Sigmoid colon (tissue), 7 donors: ENCODE measurements around the gene RAB40B. TPM values are rescaled to one million over a fixed set of nuclear protein-coding genes. Genes with fewer than 3 reads are reported as not detected.

Experiments used
- DNase-seq: peaks from one replicate; pipeline ENCODE4 v3.0.0-alpha.2; 2019
- H3K27ac ChIP-seq, 4 donors: fragments of 200-600 bp; sonication (generic); one replicate each; pipeline ENCODE4 v1.5.1; 2016 to 2019; ENCODE audit warnings: mild to moderate bottlenecking in 1 of 4
- H3K27me3 ChIP-seq, 3 donors: fragments of 200-600 bp; sonication (generic); one replicate each; pipeline ENCODE4 v1.5.1; 2019; ENCODE audit warnings: mild to moderate bottlenecking in 1 of 3
- H3K36me3 ChIP-seq, 4 donors: fragments of 200-600 bp; sonication (generic); one replicate each; pipeline ENCODE4 v1.5.1; 2016 to 2019
- H3K4me1 ChIP-seq, 4 donors: fragments of 200-600 bp; sonication (generic); one replicate each; pipeline ENCODE4 v1.5.1; 2017 to 2019
- H3K4me3 ChIP-seq, 4 donors: fragments of 200-600 bp; sonication (generic); one replicate each; pipeline ENCODE4 v1.5.1; 2017 to 2019; ENCODE audit warnings: mild to moderate bottlenecking in 2 of 4, moderate library complexity in 1 of 4
- H3K9me3 ChIP-seq, 4 donors: fragments of 200-600 bp in 3 of 4; sonication (generic) in 3 of 4; one replicate each; pipeline versions ENCODE4 v1.5.1 to v1.6.1; 2013 to 2019
- EP300 ChIP-seq, 4 donors: sonication (generic); formaldehyde crosslinking; IDR thresholded peaks; one replicate each; pipeline ENCODE4 v1.6.1; 2017; ENCODE audit warnings: antibody characterized with exemption in 4 of 4
- POLR2A ChIP-seq, 2 donors: fragments of 450-650 bp; IDR thresholded peaks; one replicate each; pipeline ENCODE4 v1.6.1; 2016; ENCODE audit warnings: antibody characterized with exemption in 2 of 2, mild to moderate bottlenecking in 2 of 2, moderate library complexity in 2 of 2
- POLR2AphosphoS5 ChIP-seq, 4 donors: sonication (generic); formaldehyde crosslinking; IDR thresholded peaks; one replicate each; pipeline ENCODE4 v1.6.1; 2017; ENCODE audit warnings: antibody characterized with exemption in 4 of 4
- WGBS, 2 donors: extraction: QIAGEN DNeasy Blood & Tissue Kit; methylation state at CpG; one replicate each; pipeline ENCODE4 v1.1.7; 2013; 5-methylcytosine and 5-hydroxymethylcytosine counted together
- intact Hi-C: fragments of 100-400 bp; cut with DNase I; formaldehyde crosslinking; loops from one replicate; pipeline ENCODE4 v1.15.1; 2023
- polyA plus RNA-seq, 3 donors: library from polyadenylated mRNA; stranded (reverse); fragments of 200-250 nt; gene quantifications; one replicate each; pipeline ENCODE4 v1.2.3, GENCODE V29; 2013
- total RNA-seq, 4 donors: library from RNA; depleted of rRNA; stranded (reverse); fragments of >200 nt; gene quantifications; one replicate each; pipeline ENCODE4 v1.1.0, GENCODE V29; 2016
- TF ChIP-seq, protein P1 (sequence below), 4 experiments: fragments of 450-650 bp in 3 of 4; fragments of 200-600 bp in 1 of 4; IDR thresholded peaks; one replicate each; pipeline ENCODE4 v1.5.1; 2016 to 2019; ENCODE audit warnings: antibody characterized with exemption in 4 of 4, mild to moderate bottlenecking in 3 of 4, moderate library complexity in 2 of 4
- donor health status: healthy with polysubstance abuse.
- donor health status: Bipolar disorder and iron deficiency.
- donor health status: healthy.

The RAB40B gene
- total and polyA plus RNA-seq, 7 donors: 11.7 to 32.7 (median 23.2) TPM

- Histone ChIP-seq H3K4me1 (peaks cover 0 to 15% (median 10%) of the 10 kb centered on the region in 4 donors), H3K9me3 (no peaks in the 10 kb centered on the region), H3K36me3 (no peaks in the 10 kb centered on the region), H3K4me3 (no peak overlapping the region), H3K27me3 (no peaks in the 10 kb centered on the region), H3K27ac (peak overlapping the region in 1 of 4 donors; percentile 42)
- WGBS, 2 donors: 17 to 58% methylated on average over 20 of the region's 20 CpGs
- no peak for DNase-seq
- intact Hi-C loops: no loop called here
- peak in 1 of 2 donors; percentile 61 for TF ChIP-seq POLR2A (IDR thresholded peaks at IDR 0.05)
- TF ChIP-seq POLR2AphosphoS5 (IDR thresholded peaks at IDR 0.05): no peak
These were observed 3.9 kb upstream of the RAB40B start for GRCh38 chr17:82702231-82702927.

GRCh38 chr17:82699551-82699950 lies 1.1 kb upstream of the RAB40B start:
- no peak for DNase-seq
- peaks cover 0 to 2% (median 0%) of the 10 kb centered on the region in 4 donors for H3K9me3 ChIP-seq
- H3K4me1 ChIP-seq: peaks cover 0 to 23% (median 17%) of the 10 kb centered on the region in 4 donors
- no peaks in the 10 kb centered on the region for H3K27me3 ChIP-seq
- no peak overlapping the region for H3K27ac ChIP-seq
- no peaks in the 10 kb centered on the region for H3K36me3 ChIP-seq
- WGBS, 2 donors: 81 to 87% methylated on average over 13 of the region's 13 CpGs
- H3K4me3 ChIP-seq: peak overlapping the region in 2 of 4 donors; percentile 84 to 89
- intact Hi-C loops: loop anchor here (2.0 kb wide), 1 partner anchor 51 kb away; the partner anchor contains the start of gene WDR45B
- TF ChIP-seq EP300 (IDR thresholded peaks at IDR 0.05) (no peak), POLR2A (IDR thresholded peaks at IDR 0.05) (no peak), POLR2AphosphoS5 (IDR thresholded peaks at IDR 0.05) (no peak)
- TF ChIP-seq, protein P1, sequence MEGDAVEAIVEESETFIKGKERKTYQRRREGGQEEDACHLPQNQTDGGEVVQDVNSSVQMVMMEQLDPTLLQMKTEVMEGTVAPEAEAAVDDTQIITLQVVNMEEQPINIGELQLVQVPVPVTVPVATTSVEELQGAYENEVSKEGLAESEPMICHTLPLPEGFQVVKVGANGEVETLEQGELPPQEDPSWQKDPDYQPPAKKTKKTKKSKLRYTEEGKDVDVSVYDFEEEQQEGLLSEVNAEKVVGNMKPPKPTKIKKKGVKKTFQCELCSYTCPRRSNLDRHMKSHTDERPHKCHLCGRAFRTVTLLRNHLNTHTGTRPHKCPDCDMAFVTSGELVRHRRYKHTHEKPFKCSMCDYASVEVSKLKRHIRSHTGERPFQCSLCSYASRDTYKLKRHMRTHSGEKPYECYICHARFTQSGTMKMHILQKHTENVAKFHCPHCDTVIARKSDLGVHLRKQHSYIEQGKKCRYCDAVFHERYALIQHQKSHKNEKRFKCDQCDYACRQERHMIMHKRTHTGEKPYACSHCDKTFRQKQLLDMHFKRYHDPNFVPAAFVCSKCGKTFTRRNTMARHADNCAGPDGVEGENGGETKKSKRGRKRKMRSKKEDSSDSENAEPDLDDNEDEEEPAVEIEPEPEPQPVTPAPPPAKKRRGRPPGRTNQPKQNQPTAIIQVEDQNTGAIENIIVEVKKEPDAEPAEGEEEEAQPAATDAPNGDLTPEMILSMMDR (IDR thresholded peaks at IDR 0.05): no peak

- H3K27ac ChIP-seq: peak overlapping the region; percentile 69 to 75 (median 73)
- DNase-seq: no peak
- H3K9me3 ChIP-seq: peaks cover 0 to 2% (median 0%) of the 10 kb centered on the region in 4 donors
- intact Hi-C loops: loop anchor here (1.0 to 2.0 kb wide), 2 partner anchors 18 to 50 kb away; partner anchors contain the start of gene WDR45B
- no peaks in the 10 kb centered on the region for H3K27me3 ChIP-seq
- H3K36me3 ChIP-seq: no peaks in the 10 kb centered on the region
- peak in 2 of 4 donors; percentile 9 to 33 for TF ChIP-seq POLR2AphosphoS5 (IDR thresholded peaks at IDR 0.05)
- TF ChIP-seq EP300 (IDR thresholded peaks at IDR 0.05): no peak
- 2 to 7% methylated on average over 45 of the region's 45 CpGs for WGBS, 2 donors
- H3K4me3 ChIP-seq: peak overlapping the region; percentile 66 to 89 (median 76)
- peaks cover 0 to 23% (median 17%) of the 10 kb centered on the region in 4 donors for H3K4me1 ChIP-seq
These were observed 510 bp upstream of the RAB40B start for GRCh38 chr17:82698974-82699442.

DNA sequence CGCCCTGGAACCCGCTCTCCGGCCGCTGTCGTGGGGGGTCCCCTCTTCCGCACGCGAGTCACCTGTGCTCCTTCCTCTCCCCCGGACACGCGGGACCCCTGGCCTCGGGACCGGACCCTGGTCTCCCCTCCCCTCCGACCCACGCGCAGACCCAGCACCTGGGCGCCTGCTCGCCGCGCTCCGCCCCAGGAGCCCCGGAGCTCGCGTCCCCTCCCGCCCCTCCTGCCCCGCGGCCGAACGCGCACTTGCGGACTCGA lies 762 bp downstream of the RAB40B start:
- Histone ChIP-seq H3K4me1 (peaks cover 0 to 23% (median 17%) of the 10 kb centered on the region in 4 donors), H3K36me3 (no peaks in the 10 kb centered on the region), H3K27ac (peak overlapping the region in 2 of 4 donors; percentile 66 to 71), H3K27me3 (no peaks in the 10 kb centered on the region), H3K9me3 (peaks cover 0 to 2% (median 0%) of the 10 kb centered on the region in 4 donors), H3K4me3 (peak overlapping the region; percentile 57 to 89 (median 75))
- no peak for TF ChIP-seq EP300 (IDR thresholded peaks at IDR 0.05)
- TF ChIP-seq POLR2A (IDR thresholded peaks at IDR 0.05): no peak
- TF ChIP-seq, protein P1 (IDR thresholded peaks at IDR 0.05): no peak
- no peak for TF ChIP-seq POLR2AphosphoS5 (IDR thresholded peaks at IDR 0.05)
- intact Hi-C loops: loop anchor here (1.0 to 2.0 kb wide), 2 partner anchors 20 to 49 kb away; partner anchors contain the start of gene WDR45B
- 1 to 2% methylated on average over 32 of the region's 32 CpGs for WGBS, 2 donors
- DNase-seq: no peak

DNA sequence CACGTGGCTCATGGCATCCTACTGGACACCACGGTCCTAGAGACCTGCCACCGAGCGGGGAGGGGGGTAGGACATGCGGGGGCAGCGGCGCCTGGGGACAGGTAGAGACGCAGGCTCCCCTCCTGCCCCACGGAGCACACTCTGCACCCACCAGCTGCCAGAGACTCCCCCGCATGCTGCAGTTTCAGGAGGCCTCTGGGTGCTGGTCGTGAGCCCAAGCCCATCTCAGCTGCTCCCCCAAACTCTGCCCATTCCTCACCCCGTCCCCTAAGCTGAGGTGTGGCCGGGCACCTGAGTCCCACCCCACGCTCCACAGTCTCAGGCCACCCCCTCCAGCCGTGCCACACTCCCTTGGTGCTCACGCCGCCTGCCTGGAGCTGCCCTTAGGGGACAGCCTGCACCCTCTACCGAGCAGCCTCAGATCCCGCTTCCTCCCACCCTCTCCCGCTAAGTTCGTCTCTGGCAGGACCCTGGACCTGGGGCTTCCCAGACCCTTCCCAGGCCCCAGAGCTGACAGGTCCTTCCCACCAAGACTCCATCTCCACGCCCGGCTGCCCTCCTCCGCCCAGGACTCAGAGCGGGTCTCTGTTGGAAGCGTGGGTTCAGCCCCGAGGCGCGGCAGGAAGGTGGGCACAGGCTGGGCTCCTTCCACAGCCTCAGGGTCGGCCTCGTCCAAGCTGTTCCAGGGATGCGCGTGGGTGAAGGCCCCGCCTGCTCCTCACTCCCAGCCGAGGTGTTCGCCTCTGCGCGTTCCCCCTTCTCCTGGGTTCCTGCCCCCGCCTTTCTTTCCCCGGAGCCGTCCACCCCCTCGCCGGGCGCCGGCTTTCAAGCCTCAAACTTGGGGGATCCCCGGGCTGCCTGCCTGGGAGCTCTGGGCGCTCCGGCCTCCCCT lies 1.3 kb downstream of the RAB40B start:
- DNase-seq: no peak
- Histone ChIP-seq H3K27ac (peak overlapping the region in 1 of 4 donors; percentile 71), H3K36me3 (no peaks in the 10 kb centered on the region), H3K4me3 (peak overlapping the region; percentile 57 to 89 (median 75)), H3K27me3 (no peaks in the 10 kb centered on the region), H3K9me3 (peaks cover 0 to 2% (median 0%) of the 10 kb centered on the region in 4 donors), H3K4me1 (peaks cover 0 to 23% (median 17%) of the 10 kb centered on the region in 4 donors)
- WGBS, 2 donors: 17 to 35% methylated on average over 48 of the region's 48 CpGs
- TF ChIP-seq, protein P1 (IDR thresholded peaks at IDR 0.05): no peak
- TF ChIP-seq POLR2A (IDR thresholded peaks at IDR 0.05) (no peak), POLR2AphosphoS5 (IDR thresholded peaks at IDR 0.05) (no peak), EP300 (IDR thresholded peaks at IDR 0.05) (no peak)
- intact Hi-C loops: no loop called here
